GM12874 (cell line): ENCODE results near the gene KCNN1.

ENCODE experiments used
- CTCF ChIP-seq: IDR thresholded peaks from 2 replicates; pipeline ENCODE4 v1.5.1; 2011; ENCODE audit warnings: low read depth, mild to moderate bottlenecking, control low read depth, low read length, moderate library complexity; ENCODE audit not compliant: insufficient read depth

KCNN1 gene

DNA sequence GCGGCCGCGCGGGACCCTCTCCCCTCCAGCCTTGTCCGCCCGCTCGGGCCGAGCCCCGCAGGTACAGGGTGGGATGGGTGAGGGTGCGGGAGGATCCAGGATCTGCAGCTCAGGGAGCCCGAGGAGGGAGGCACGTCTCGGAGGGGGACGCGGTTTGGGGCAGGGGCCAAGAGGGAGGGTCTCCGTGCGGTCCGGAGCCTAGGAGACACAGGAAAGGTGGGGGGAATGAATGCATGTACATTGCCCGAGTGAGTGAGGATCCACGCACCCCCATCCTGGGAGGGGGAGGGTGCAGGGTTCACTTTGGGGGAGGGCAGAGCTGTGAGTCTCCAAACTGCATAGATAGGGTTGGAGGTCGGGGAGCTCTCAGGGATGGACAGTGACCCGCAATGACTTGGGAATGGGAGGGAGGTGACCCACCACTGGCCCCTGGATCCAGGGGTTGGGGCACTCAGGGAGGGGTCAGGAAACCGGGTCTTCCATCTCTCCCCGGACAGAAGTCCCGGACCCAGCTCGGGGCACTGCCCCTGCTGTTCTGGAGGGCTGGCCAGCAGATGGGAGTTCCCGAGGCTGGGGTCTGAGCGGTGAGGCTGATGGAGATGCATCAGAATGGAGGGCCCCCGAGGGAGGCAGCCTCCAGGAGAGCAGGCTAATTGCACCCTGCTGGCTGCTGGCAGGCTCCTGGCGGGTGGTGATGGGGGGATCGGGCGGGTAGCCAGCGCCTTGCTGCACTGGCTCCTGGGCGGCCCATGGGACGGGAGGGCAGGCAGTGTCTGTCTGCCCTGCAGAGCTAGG, 547 bp downstream of the KCNN1 start:
- no peak for TF ChIP-seq CTCF

DNA sequence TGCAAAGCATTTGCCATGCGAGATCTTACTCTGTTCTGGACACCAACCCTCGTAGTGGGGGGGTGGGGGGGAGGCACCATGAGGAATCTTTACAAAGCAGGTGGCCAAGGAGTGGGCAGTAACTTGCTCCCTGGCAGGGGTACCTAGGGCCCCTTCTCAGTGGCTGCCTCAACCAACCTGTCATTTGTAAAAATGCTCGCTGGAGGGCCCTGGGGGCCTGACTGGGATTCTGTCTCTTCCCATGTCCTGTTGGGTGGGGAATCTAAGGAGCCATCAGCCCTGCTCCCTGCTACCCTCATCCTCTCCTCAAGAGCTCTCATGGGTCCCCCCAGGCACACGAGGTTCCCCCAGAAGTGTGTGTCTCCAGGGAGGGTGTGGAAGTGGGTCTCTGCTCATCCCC, 1.5 kb downstream of the KCNN1 start:
- no peak for TF ChIP-seq CTCF

GRCh38 chr19:17969096-17969792, 2.3 kb downstream of the KCNN1 start:
- no peak for TF ChIP-seq CTCF

GRCh38 chr19:17972230-17972629, 5.3 kb downstream of the KCNN1 start:
- no peak for TF ChIP-seq CTCF

DNA sequence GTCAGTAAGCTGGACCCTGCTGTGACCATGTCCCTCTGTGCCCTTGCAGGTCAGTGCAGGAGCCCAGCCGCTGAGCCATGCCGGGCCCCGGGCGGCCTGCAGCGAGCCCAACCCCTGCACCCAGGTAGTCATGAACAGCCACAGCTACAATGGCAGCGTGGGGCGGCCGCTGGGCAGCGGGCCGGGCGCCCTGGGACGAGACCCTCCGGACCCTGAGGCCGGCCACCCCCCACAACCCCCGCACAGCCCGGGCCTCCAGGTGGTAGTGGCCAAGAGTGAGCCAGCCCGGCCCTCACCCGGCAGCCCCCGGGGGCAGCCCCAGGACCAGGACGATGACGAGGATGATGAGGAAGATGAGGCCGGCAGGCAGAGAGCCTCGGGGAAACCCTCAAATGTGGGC, 6.9 kb downstream of the KCNN1 start:
- TF ChIP-seq CTCF: no peak

- no peak for TF ChIP-seq CTCF
These were observed 7.6 kb downstream of the KCNN1 start for GRCh38 chr19:17974551-17974950.

GRCh38 chr19:17975032-17975431, 8.1 kb downstream of the KCNN1 start:
- no peak for TF ChIP-seq CTCF
